HepG2 (cell line): ENCODE results near the gene CTSA. TPM values are rescaled to one million over a fixed set of nuclear protein-coding genes. Genes with fewer than 3 reads are reported as not detected.

Source experiments
- ADNP ChIP-seq: sonication (generic); formaldehyde crosslinking; IDR thresholded peaks from 2 replicates; pipeline ENCODE4 v1.4.0; 2020; ENCODE audit warnings: missing genetic modification reagents
- BRF2 ChIP-seq: sonication (generic); formaldehyde crosslinking; IDR thresholded peaks from 2 replicates; pipeline ENCODE4 v1.8.1; 2022; ENCODE audit warnings: mild to moderate bottlenecking, missing genetic modification reagents
- DMTF1 ChIP-seq: sonication (generic); formaldehyde crosslinking; IDR thresholded peaks from 2 replicates; pipeline ENCODE4 v1.4.0; 2020; ENCODE audit warnings: mild to moderate bottlenecking, missing genetic modification reagents
- GATAD2A ChIP-seq: IDR thresholded peaks from 2 replicates; pipeline ENCODE4 v1.6.1; 2016
- GFI1 ChIP-seq: sonication (generic); formaldehyde crosslinking; IDR thresholded peaks from 2 replicates; pipeline ENCODE4 v1.5.0; 2020; ENCODE audit warnings: missing genetic modification reagents, mild to moderate bottlenecking, borderline replicate concordance
- ISL2 ChIP-seq: sonication (generic); formaldehyde crosslinking; IDR thresholded peaks from 2 replicates; pipeline ENCODE4 v1.5.0; 2020; ENCODE audit warnings: missing genetic modification reagents
- KMT2B ChIP-seq: IDR thresholded peaks from 2 replicates; pipeline ENCODE4 v1.6.1; 2016; ENCODE audit warnings: missing genetic modification reagents, missing compliant biosample characterization
- MAZ ChIP-seq, 2 experiments: sonication (generic) in 1 of 2; formaldehyde crosslinking in 1 of 2; IDR thresholded peaks; 2 replicates each; pipeline versions ENCODE4 v1.5.0 to v1.6.1; 2012 to 2020; ENCODE audit warnings: low read depth in 2 of 2, mild to moderate bottlenecking in 2 of 2, borderline replicate concordance in 1 of 2, improper control_type of control experiment in 1 of 2, low read length in 1 of 2, missing genetic modification reagents in 1 of 2, moderate library complexity in 1 of 2
- MED1 ChIP-seq: sonication (generic); formaldehyde crosslinking; IDR thresholded peaks from 2 replicates; pipeline ENCODE4 v1.4.0; 2020; ENCODE audit warnings: missing genetic modification reagents
- MEIS1 ChIP-seq: sonication (generic); formaldehyde crosslinking; IDR thresholded peaks from 2 replicates; pipeline ENCODE4 v1.9.0; 2021; ENCODE audit warnings: mild to moderate bottlenecking, missing genetic modification reagents, moderate library complexity, borderline replicate concordance
- RXRB ChIP-seq: IDR thresholded peaks from 2 replicates; pipeline ENCODE4 v1.6.1; 2016; ENCODE audit warnings: borderline replicate concordance, missing genetic modification reagents, missing compliant biosample characterization
- SNAPC4 ChIP-seq: sonication (generic); formaldehyde crosslinking; IDR thresholded peaks from 2 replicates; pipeline ENCODE4 v1.4.0; 2020; ENCODE audit warnings: mild to moderate bottlenecking, missing genetic modification reagents
- ZBTB7B ChIP-seq: sonication (generic); formaldehyde crosslinking; IDR thresholded peaks from 2 replicates; pipeline ENCODE4 v1.4.0; 2020; ENCODE audit warnings: missing genetic modification reagents
- ZNF138 ChIP-seq: sonication (generic); formaldehyde crosslinking; IDR thresholded peaks from 2 replicates; pipeline ENCODE4 v1.5.0; 2020; ENCODE audit warnings: mild to moderate bottlenecking, low read depth, missing genetic modification reagents
- ZNF256 ChIP-seq: sonication (generic); formaldehyde crosslinking; conservative IDR thresholded peaks from 2 replicates; pipeline ENCODE4 v1.4.0; 2020; ENCODE audit warnings: missing genetic modification reagents
- ZNF761 ChIP-seq: sonication (generic); formaldehyde crosslinking; conservative IDR thresholded peaks from 2 replicates; pipeline ENCODE4 v1.4.0; 2020; ENCODE audit warnings: mild to moderate bottlenecking, missing genetic modification reagents
- polyA plus RNA-seq, 8 experiments: library from polyadenylated mRNA; depleted of rRNA in 3 of 8; stranded (reverse) in 7 of 8; unstranded in 1 of 8; fragments of >200 nt; fragmentation: Illumina TruSeq in 4 of 8; extraction: Trizol in 4 of 8; gene quantifications; 2 replicates each; pipeline versions ENCODE4 v1.2.1 to v1.2.3, GENCODE V29; 2011 to 2016; ENCODE audit warnings: low read depth in 4 of 8, missing spikeins in 1 of 8, mixed read lengths in 1 of 8; ENCODE audit not compliant: insufficient read depth in 1 of 8
- total RNA-seq, 5 experiments: library from RNA; depleted of rRNA; stranded (reverse); fragments of >200 nt; fragmentation: Illumina TruSeq; extraction: Trizol; gene quantifications; 2 replicates each; pipeline ENCODE4 v1.2.3, GENCODE V29; 2016; ENCODE audit warnings: low read depth in 1 of 5
- TF ChIP-seq, protein P1 (sequence below): sonication (generic); formaldehyde crosslinking; IDR thresholded peaks from 2 replicates; pipeline ENCODE4 v1.4.0; 2020; ENCODE audit warnings: missing genetic modification reagents, borderline replicate concordance

Gene CTSA
- total and polyA plus RNA-seq, 2 of the 13 experiments (the other 11 are each of a cell fraction or from before 2014, with no cell fraction given): 202 to 231 TPM

GRCh38 chr20:45921337-45922189 is 30.4 kb downstream of the CTSA start (continued):
- TF ChIP-seq ZBTB7B (CRISPR knock-in tag) (no peak), ZNF761 (no peak), DMTF1 (no peak), ISL2 (CRISPR knock-in tag) (peak; percentile 29; the same call in 1 of the 2 replicates), GATAD2A (CRISPR knock-in tag) (peak; percentile 73), RXRB (CRISPR knock-in tag) (peak; percentile 50; the same call in 1 of the 2 replicates), MAZ (IDR thresholded peaks at IDR 0.05; ENCODE audit: borderline replicate concordance, low read depth, low read length) (no peak), MAZ (CRISPR knock-in tag; IDR thresholded peaks at IDR 0.05; ENCODE audit: low read depth) (no peak), KMT2B (no peak), ZNF256 (CRISPR knock-in tag) (no peak), BRF2 (CRISPR knock-in tag) (no peak), GFI1 (CRISPR knock-in tag) (peak; percentile 91), ZNF138 (CRISPR knock-in tag) (no peak), SNAPC4 (CRISPR knock-in tag) (no peak), MED1 (peak; percentile 40; the same call in 1 of the 2 replicates), ADNP (CRISPR knock-in tag) (peak; percentile 85), MEIS1 (CRISPR knock-in tag) (peak; percentile 43; the same call in 1 of the 2 replicates)
- TF ChIP-seq, protein P1, sequence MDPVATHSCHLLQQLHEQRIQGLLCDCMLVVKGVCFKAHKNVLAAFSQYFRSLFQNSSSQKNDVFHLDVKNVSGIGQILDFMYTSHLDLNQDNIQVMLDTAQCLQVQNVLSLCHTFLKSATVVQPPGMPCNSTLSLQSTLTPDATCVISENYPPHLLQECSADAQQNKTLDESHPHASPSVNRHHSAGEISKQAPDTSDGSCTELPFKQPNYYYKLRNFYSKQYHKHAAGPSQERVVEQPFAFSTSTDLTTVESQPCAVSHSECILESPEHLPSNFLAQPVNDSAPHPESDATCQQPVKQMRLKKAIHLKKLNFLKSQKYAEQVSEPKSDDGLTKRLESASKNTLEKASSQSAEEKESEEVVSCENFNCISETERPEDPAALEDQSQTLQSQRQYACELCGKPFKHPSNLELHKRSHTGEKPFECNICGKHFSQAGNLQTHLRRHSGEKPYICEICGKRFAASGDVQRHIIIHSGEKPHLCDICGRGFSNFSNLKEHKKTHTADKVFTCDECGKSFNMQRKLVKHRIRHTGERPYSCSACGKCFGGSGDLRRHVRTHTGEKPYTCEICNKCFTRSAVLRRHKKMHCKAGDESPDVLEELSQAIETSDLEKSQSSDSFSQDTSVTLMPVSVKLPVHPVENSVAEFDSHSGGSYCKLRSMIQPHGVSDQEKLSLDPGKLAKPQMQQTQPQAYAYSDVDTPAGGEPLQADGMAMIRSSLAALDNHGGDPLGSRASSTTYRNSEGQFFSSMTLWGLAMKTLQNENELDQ (CRISPR knock-in tag): no peak
